NOMO-1 (cell line): ENCODE data around the gene CDPF1.
"Not testable (repeated sequence)": the region's sequence is repeated elsewhere in the genome, so short reads cannot be mapped to it uniquely, and the experiment has no call there.

Source experiments
- DNase-seq, 2 experiments: peaks; one replicate each; lab custom pipeline; 2025; ENCODE audit not compliant: unreplicated experiment in 2 of 2; lab: John Stamatoyannopoulos, UW

Gene CDPF1

GRCh38 chr22:46229701-46230100 is 20.4 kb downstream of the CDPF1 start:
- DNase-seq = no peak

GRCh38 chr22:46226577-46226976 is 23.5 kb downstream of the CDPF1 start:
- DNase-seq = no peak

GRCh38 chr22:46225631-46226030 is 24.5 kb downstream of the CDPF1 start:
- no peak for DNase-seq

GRCh38 chr22:46224898-46225290 is 25.2 kb downstream of the CDPF1 start:
- DNase-seq = no peak

GRCh38 chr22:46224044-46224897 is 25.8 kb downstream of the CDPF1 start:
- DNase-seq = no peak

- DNase-seq = no peak
Observed at GRCh38 chr22:46220921-46221320, 29.2 kb downstream of the CDPF1 start.

GRCh38 chr22:46219636-46220035 is 30.5 kb downstream of the CDPF1 start:
- DNase-seq = no peak

GRCh38 chr22:46214616-46215015 is 35.5 kb downstream of the CDPF1 start:
- no peak for DNase-seq

GRCh38 chr22:46214149-46214548 is 35.9 kb downstream of the CDPF1 start:
- no peak for DNase-seq

- no peak for DNase-seq
Observed at GRCh38 chr22:46213052-46213451, 37.0 kb downstream of the CDPF1 start.

- no peak for DNase-seq
Observed at GRCh38 chr22:46212195-46212594, 37.9 kb downstream of the CDPF1 start.

GRCh38 chr22:46209262-46209661 is 40.8 kb downstream of the CDPF1 start:
- no peak for DNase-seq

- no peak for DNase-seq
Observed at GRCh38 chr22:46203601-46203980, 46.5 kb downstream of the CDPF1 start.

- DNase-seq = no peak
Observed at GRCh38 chr22:46202897-46203600, 47.0 kb downstream of the CDPF1 start.

- no peak for DNase-seq
Observed at GRCh38 chr22:46201059-46201757, 48.9 kb downstream of the CDPF1 start.

GRCh38 chr22:46198806-46199205 is 51.3 kb downstream of the CDPF1 start:
- not testable (repeated sequence) for DNase-seq

- no peak for DNase-seq
Observed at GRCh38 chr22:46198274-46198673, 51.8 kb downstream of the CDPF1 start.

GRCh38 chr22:46196278-46196677 is 53.8 kb downstream of the CDPF1 start:
- DNase-seq = no peak

- no peak for DNase-seq
Observed at GRCh38 chr22:46195487-46196165, 54.5 kb downstream of the CDPF1 start.
